ENCODE measurements around the gene SND1. TPM values are rescaled to one million over a fixed set of nuclear protein-coding genes. Genes with fewer than 3 reads are reported as not detected.
A peak's percentile ranks its signal among the peaks of the same experiment; 100 is the strongest.

Gene SND1
- polyA plus RNA-seq, 3 donors, result 46.5 to 97.3 (median 79.8) TPM

- Histone ChIP-seq H3K27me3 (ENCODE audit: control insufficient read depth in 2 of 2, insufficient read depth in 2 of 2, low read length in 2 of 2) (no peaks in the 10 kb centered on the region), H2AFZ (ENCODE audit: insufficient read depth, low read depth, low read length, poor library complexity, severe bottlenecking) (no peak overlapping the region), H3K4me2 (replicated peaks; ENCODE audit: extremely low read depth, low read length, poor library complexity, severe bottlenecking) (no peak overlapping the region), H3K36me3 (replicated peaks in 1 of 2; ENCODE audit: control insufficient read depth in 1 of 2, insufficient read depth in 2 of 2, low read length in 2 of 2) (peaks cover 0 to 27% of the 10 kb centered on the region in 2 donors), H4K20me1 (ENCODE audit: insufficient read depth, low read length) (peaks cover 30% of the 10 kb centered on the region), H3K27ac (ENCODE audit: low read depth in 1 of 2, low read length in 2 of 2) (peak overlapping the region in 1 of 2 donors; percentile 46), H3K4me1 (ENCODE audit: control insufficient read depth in 1 of 2, insufficient read depth in 2 of 2, low read length in 2 of 2) (peaks cover 49 to 53% of the 10 kb centered on the region in 2 donors), H3K79me2 (ENCODE audit: insufficient read depth, low read length) (peaks cover 6% of the 10 kb centered on the region), H3K4me3 (replicated peaks in 1 of 3; ENCODE audit: low read depth in 2 of 3, low read length in 3 of 3) (no peak overlapping the region), H3K9ac (ENCODE audit: insufficient read depth, low read length, poor library complexity, severe bottlenecking) (no peak overlapping the region), H3K9me3 (replicated peaks in 1 of 2; ENCODE audit: control insufficient read depth in 1 of 2, insufficient read depth in 1 of 2, low read length in 2 of 2) (no peaks in the 10 kb centered on the region)
- peaks cover 16% of the 10 kb centered on the region in 2 donors for H3K36me3 Mint-ChIP-seq
- peak overlapping the region in 3 of 7 donors; percentile 34 to 68 (median 49) for H3K27ac Mint-ChIP-seq
- no peaks in the 10 kb centered on the region for H3K9me3 Mint-ChIP-seq
- intact Hi-C loops (cut with micrococcal nuclease), result no loop called here
- DNase-seq, result no peak
- H3K27me3 Mint-ChIP-seq (ENCODE audit: low read depth in 3 of 3), result peaks cover 0 to 2% (median 0%) of the 10 kb centered on the region in 3 donors
- peaks cover 30% of the 10 kb centered on the region for H3K4me1 Mint-ChIP-seq
- no peak overlapping the region for H3K4me3 Mint-ChIP-seq
- WGBS (ENCODE audit: insufficient coverage), result 100% methylated on average over 3 of the region's 6 CpGs
- TF ChIP-seq, protein P1, sequence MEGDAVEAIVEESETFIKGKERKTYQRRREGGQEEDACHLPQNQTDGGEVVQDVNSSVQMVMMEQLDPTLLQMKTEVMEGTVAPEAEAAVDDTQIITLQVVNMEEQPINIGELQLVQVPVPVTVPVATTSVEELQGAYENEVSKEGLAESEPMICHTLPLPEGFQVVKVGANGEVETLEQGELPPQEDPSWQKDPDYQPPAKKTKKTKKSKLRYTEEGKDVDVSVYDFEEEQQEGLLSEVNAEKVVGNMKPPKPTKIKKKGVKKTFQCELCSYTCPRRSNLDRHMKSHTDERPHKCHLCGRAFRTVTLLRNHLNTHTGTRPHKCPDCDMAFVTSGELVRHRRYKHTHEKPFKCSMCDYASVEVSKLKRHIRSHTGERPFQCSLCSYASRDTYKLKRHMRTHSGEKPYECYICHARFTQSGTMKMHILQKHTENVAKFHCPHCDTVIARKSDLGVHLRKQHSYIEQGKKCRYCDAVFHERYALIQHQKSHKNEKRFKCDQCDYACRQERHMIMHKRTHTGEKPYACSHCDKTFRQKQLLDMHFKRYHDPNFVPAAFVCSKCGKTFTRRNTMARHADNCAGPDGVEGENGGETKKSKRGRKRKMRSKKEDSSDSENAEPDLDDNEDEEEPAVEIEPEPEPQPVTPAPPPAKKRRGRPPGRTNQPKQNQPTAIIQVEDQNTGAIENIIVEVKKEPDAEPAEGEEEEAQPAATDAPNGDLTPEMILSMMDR (IDR thresholded peaks at IDR 0.05), result no peak
Observed at GRCh38 chr7:127950233-127950935, 298.4 kb downstream of the SND1 start.

- Mint-ChIP-seq H3K27ac (peak overlapping the region in 2 of 7 donors; percentile 29 to 57), H3K27me3 (ENCODE audit: low read depth in 3 of 3) (peaks cover 0 to 2% (median 0%) of the 10 kb centered on the region in 3 donors), H3K36me3 (peaks cover 11 to 18% of the 10 kb centered on the region in 2 donors), H3K4me1 (peaks cover 26% of the 10 kb centered on the region), H3K9me3 (no peaks in the 10 kb centered on the region), H3K4me3 (peak overlapping the region in 1 of 2 donors; percentile 40)
- Histone ChIP-seq H3K9ac (ENCODE audit: insufficient read depth, low read length, poor library complexity, severe bottlenecking) (no peak overlapping the region), H3K4me1 (ENCODE audit: control insufficient read depth in 1 of 2, insufficient read depth in 2 of 2, low read length in 2 of 2) (peaks cover 49 to 53% of the 10 kb centered on the region in 2 donors), H3K4me3 (replicated peaks in 1 of 3; ENCODE audit: low read depth in 2 of 3, low read length in 3 of 3) (no peak overlapping the region), H3K4me2 (replicated peaks; ENCODE audit: extremely low read depth, low read length, poor library complexity, severe bottlenecking) (peak overlapping the region; percentile 10), H3K9me3 (replicated peaks in 1 of 2; ENCODE audit: control insufficient read depth in 1 of 2, insufficient read depth in 1 of 2, low read length in 2 of 2) (no peaks in the 10 kb centered on the region), H4K20me1 (ENCODE audit: insufficient read depth, low read length) (peaks cover 27% of the 10 kb centered on the region), H3K27me3 (ENCODE audit: control insufficient read depth in 2 of 2, insufficient read depth in 2 of 2, low read length in 2 of 2) (no peaks in the 10 kb centered on the region), H2AFZ (ENCODE audit: insufficient read depth, low read depth, low read length, poor library complexity, severe bottlenecking) (no peak overlapping the region), H3K36me3 (replicated peaks in 1 of 2; ENCODE audit: control insufficient read depth in 1 of 2, insufficient read depth in 2 of 2, low read length in 2 of 2) (peaks cover 7 to 15% of the 10 kb centered on the region in 2 donors), H3K27ac (ENCODE audit: low read depth in 1 of 2, low read length in 2 of 2) (peak overlapping the region in 1 of 2 donors; percentile 49), H3K79me2 (ENCODE audit: insufficient read depth, low read length) (peaks cover 6% of the 10 kb centered on the region)
- TF ChIP-seq, protein P1 (IDR thresholded peaks at IDR 0.05), result no peak
- peak; percentile 20 to 44 (median 37) for DNase-seq
- intact Hi-C loops (cut with micrococcal nuclease), result no loop called here
- no CpG with 5 or more reads among the region's 5 CpGs for WGBS (ENCODE audit: insufficient coverage)
Observed at GRCh38 chr7:127953423-127954356, 301.7 kb downstream of the SND1 start.

All from CD14-positive monocyte (primary cell).